Measurements from ENCODE around the gene TRIM60.
"Not testable (repeated sequence)": the region's sequence is repeated elsewhere in the genome, so short reads cannot be mapped to it uniquely, and the experiment has no call there.

TRIM60 gene

DNA sequence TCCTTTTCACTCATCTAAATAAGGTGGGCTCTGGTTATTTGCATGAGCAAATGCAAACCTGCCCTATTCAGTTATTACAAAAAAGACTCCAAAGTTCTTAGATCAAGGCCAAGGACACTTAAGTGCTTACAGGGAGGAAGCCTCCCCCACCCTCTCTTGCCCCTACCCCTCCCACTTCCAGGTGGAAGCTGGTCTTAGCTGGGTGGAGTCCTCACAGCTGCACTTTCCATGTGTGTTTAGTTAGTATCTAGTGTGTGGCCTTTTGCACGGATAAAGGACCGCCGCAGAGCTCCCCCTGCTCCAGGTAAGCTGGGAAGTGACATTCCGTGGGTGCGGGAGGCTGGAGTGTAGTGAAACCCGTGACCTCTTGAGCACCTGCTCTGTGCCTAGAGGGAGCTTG, 21.8 kb downstream of the TRIM60 start, which contains the start of gene TRIM75:
TRIM75 (plus strand) TSS at position 222 of the 400 bp plus-strand sequence. CDS start 5,282 bp downstream, outside the sequence.
- no peak for DNase-seq (ENCODE audit: low spot score)

DNA sequence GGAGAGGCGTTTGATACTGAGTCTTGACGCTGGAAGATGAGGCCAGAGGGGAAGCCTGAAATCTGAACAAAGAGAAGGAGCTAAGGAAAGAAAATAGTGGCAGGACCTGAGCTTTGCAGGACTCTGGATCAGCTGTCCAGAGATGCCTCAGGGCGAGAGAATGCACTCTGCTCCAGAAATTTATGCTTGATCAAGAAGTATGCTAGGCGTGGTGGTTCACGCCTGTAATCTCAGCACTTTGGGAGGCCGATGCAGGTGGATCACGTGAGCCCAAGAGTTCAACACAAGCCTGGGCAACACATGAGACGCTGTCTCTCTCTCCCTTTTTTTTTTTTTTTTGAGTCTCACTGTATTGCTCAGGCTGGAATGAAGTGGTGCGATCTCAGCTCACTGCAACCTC, 23.8 kb downstream of the TRIM60 start:
- no peak for DNase-seq (ENCODE audit: low spot score)

DNA sequence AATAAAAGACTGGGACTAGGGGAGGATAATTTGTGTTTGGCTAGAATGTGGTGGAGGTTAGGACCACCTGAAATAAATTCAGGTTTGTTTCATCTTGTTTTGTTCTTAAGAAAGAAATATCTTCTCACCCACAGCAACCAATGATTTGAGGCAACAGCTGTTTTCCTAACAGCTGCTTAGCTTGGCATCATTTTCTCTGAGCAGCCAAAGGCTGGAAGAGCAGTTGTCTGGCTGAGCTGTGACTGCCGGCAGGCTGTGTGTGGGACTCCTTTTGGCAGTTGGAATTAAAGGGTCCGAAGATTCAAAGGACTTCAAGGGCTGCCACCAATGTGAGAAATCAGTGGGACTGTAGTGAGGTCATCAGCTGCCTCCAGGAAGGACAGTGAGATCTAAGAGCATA, 26.9 kb downstream of the TRIM60 start:
- DNase-seq (ENCODE audit: low spot score), result no peak

DNA sequence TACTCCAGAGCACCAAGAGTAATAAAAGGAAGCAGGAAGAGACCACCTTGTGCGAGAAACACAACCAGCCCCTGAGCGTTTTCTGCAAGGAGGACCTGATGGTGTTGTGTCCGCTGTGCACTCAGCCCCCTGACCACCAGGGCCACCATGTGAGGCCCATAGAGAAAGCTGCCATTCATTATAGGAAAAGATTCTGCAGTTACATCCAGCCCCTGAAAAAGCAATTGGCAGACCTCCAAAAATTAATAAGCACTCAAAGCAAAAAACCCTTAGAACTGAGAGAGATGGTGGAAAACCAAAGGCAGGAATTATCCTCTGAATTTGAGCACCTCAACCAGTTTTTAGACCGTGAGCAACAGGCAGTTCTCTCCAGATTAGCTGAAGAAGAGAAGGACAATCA, 27.6 kb downstream of the TRIM60 start:
- DNase-seq (ENCODE audit: low spot score), result no peak

DNA sequence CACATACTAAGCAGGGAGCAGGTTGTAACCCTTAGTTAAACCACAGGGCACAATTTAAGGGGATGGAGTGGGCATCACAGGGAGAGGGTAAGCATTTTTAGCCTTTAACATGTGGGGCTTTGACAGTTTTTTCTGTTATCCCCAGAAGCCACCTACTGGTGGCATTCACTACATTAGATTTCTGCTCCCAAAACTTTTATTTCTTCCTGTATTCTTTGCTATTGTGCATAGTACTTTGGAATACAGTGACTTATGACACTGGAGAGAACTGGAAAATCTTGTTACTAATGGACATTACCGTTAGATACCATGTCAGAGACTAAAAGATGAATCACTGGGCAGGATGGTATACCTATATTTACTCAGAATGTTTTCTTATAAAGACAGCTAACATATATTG, 29.1 kb downstream of the TRIM60 start:
- DNase-seq (ENCODE audit: low spot score), result no peak

DNA sequence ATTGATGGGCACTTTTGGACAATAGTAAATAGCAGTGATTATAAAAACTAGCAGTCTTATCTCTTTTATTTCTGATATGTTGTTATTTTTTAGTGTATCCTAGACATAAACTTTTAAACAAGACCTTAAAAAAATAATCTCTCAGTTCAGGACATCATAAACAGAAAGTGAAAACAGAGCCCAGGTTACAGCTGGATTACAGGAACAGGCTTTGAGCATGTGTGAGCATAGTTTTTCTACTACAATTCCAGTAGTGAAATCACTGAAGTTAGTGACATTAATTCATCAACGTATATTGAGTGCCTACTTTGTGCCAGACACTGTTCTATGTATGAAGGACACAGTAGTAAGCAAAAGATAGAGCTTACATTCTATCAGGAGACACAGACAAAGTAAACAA, 38.8 kb downstream of the TRIM60 start:
- DNase-seq (ENCODE audit: low spot score), result no peak

DNA sequence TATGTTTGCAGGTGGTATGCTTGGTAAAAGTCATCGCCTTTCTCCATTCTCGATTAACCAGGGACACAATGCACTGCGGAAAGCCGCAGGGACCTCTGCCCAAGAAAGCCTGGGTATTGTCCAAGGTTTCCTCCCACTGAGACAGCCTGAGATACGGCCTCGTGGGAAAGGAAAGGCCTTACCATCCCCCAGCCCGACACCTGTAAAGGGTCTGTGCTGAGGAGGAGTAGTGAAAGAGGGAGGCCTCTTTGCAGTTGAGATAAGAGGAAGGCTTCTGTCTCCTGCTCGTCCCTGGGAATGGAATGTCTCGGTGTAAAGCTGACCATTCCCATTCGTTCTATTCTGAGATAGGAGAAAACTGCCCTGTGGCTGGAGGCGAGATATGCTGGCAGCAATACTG, 41.5 kb downstream of the TRIM60 start:
- not testable (repeated sequence) for DNase-seq (ENCODE audit: low spot score)

DNA sequence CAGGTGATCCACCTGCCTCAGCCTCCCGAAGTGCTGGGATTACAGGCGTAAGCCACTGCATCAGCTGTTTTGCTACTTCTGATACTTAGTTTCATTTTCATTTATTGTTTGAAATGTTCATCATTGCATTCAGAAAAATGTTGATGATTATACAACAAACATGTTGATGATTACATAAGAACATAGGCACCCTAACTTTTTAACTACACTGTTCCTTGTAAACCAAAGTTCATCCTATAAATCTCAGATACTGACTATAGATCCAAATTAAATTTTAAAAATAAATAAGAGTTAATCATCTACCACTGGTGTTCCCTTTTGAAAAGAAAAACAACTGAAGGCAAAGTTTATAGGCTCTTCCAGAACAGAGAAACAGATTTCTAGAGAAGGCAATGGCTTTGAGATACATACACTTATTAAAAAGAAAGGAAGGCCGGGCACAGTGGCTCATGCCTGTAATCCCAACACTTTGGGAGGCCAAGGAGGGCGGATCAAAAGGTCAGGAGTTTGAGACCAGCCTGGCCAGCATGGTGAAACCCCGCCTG, 45.3 kb downstream of the TRIM60 start:
- DNase-seq (ENCODE audit: low spot score), result no peak

DNA sequence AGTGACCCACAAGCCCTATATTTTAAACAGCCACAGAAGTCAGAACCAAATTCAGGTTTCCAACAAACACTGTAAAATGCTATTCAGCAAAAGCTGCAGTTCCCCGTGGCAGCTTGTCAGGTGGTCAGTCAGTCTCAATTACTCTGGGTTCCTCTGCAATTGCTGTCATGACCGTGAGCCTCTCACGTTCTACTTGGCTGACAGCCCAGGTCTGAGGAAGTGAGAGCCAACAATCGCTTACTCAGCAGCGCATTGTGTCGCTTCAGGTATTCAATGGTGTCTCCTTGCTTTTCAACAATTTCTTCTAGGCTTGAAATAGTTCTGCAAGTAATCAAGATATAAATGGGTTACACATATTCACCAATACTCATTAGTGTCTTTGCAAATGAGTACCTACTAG, 47.7 kb downstream of the TRIM60 start:
- DNase-seq (ENCODE audit: low spot score), result no peak

DNA sequence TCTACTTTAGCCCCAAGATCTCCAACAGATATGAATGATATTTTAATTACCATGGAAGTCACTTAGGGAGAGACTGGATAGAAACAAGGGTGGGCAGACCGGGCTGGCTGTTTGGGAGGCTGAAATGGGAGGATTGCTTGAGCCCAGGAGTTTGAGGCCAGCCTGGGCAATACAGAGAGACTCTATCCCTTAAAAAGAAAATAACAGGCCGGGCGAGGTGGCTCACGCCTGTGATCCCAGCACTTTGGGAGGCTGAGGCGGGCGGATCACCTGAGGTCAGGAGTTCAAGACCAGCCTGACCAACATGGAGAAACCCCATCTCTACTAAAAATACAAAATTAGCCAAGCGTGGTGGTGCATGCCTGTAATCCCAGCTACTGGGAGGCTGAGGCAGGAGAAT, 53.0 kb downstream of the TRIM60 start:
- DNase-seq (ENCODE audit: low spot score), result not testable (repeated sequence)

DNA sequence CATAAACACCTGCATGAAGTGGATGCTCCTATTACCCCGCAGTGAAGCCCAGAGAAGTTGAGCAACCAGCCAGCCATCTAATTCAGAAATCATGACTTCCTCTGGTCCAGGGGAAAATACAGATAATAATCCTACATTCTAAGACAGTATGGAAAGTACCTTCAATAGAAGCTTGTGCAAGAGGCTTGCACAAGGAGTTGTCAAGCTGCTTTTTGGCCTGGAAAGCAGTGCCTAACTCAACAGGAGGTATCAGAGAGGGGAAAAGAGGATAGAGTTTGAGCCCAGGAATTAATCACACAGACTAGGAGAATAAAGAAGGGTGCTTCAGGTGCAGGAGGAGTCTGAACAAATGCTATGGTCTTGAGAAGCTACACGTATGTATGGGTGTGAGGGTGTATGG, 54.1 kb downstream of the TRIM60 start:
- no peak for DNase-seq (ENCODE audit: low spot score)

DNA sequence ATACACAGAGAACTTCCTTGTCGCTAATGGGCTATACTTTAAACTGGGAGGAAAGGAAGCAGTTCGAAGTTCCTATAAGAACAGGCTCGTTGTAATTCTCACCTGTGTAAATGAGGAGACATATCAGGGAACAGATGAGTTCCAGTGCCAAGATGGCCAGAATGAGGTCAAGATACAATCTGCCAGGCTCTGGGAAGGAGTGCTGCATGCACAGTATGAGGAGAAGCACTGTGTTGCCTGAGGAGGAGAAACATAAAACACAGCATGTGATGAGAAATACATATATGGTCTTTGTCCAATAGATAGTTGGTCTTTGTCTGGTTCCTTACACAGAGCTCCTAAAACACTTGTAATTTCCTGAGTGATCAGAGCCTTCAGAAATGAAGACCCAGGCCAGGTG, 56.6 kb downstream of the TRIM60 start:
- no peak for DNase-seq (ENCODE audit: low spot score)
